Measurements from ENCODE around the gene CMA1.

CMA1 gene

DNA sequence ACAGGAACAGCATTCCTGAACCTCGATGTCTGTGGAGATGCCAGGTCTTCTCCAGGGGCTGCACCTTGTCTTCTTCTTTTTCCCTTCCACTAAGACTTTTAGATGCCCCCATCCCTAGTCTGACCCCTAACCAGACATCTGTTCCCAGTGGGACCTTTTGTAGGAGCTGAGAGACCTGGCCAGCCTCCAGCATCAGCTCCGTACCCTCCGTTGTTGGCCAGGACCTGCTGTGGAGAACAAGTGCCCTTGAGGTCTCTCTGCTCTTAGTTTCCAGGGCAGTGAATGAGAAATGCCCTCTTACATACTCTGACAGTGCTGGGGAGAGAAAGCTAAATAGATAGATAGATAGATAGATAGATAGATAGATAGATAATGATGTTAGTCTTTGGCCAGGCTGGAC is 48.7 kb downstream of the CMA1 start:
- no peaks in the 10 kb centered on the region for H3K4me1 ChIP-seq
- no peaks in the 10 kb centered on the region; the same call in 1 of the 2 replicates for H3K27me3 ChIP-seq
- TF ChIP-seq, protein P1, sequence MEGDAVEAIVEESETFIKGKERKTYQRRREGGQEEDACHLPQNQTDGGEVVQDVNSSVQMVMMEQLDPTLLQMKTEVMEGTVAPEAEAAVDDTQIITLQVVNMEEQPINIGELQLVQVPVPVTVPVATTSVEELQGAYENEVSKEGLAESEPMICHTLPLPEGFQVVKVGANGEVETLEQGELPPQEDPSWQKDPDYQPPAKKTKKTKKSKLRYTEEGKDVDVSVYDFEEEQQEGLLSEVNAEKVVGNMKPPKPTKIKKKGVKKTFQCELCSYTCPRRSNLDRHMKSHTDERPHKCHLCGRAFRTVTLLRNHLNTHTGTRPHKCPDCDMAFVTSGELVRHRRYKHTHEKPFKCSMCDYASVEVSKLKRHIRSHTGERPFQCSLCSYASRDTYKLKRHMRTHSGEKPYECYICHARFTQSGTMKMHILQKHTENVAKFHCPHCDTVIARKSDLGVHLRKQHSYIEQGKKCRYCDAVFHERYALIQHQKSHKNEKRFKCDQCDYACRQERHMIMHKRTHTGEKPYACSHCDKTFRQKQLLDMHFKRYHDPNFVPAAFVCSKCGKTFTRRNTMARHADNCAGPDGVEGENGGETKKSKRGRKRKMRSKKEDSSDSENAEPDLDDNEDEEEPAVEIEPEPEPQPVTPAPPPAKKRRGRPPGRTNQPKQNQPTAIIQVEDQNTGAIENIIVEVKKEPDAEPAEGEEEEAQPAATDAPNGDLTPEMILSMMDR (IDR thresholded peaks at IDR 0.05; ENCODE audit: low read depth, low read length) = no peak
- no peaks in the 10 kb centered on the region for H3K36me3 ChIP-seq
- no peak overlapping the region for H3K4me3 ChIP-seq (ENCODE audit: low read depth, low read length)
- no peak for DNase-seq
- no peaks in the 10 kb centered on the region for H3K9me3 ChIP-seq

GRCh38 chr14:24458736-24459135 is 49.3 kb downstream of the CMA1 start:
- Histone ChIP-seq H3K36me3 (no peaks in the 10 kb centered on the region), H3K27me3 (no peaks in the 10 kb centered on the region; the same call in 1 of the 2 replicates), H3K4me1 (no peaks in the 10 kb centered on the region), H3K4me3 (ENCODE audit: low read depth, low read length) (no peak overlapping the region), H3K9me3 (no peaks in the 10 kb centered on the region)
- TF ChIP-seq, protein P1 (IDR thresholded peaks at IDR 0.05; ENCODE audit: low read depth, low read length) = no peak
- no peak for DNase-seq

- H3K4me1 ChIP-seq = no peaks in the 10 kb centered on the region
- no peaks in the 10 kb centered on the region; the same call in 1 of the 2 replicates for H3K27me3 ChIP-seq
- TF ChIP-seq, protein P1 (IDR thresholded peaks at IDR 0.05; ENCODE audit: low read depth, low read length) = no peak
- no peak overlapping the region for H3K4me3 ChIP-seq (ENCODE audit: low read depth, low read length)
- no peaks in the 10 kb centered on the region for H3K9me3 ChIP-seq
- H3K36me3 ChIP-seq = no peaks in the 10 kb centered on the region
- DNase-seq = no peak
Measured at GRCh38 chr14:24456980-24457379, 51.1 kb downstream of the CMA1 start.
